Neutrophil (primary cell): Measurements from ENCODE around the gene FBN2.
"Not testable (repeated sequence)": the region's sequence is repeated elsewhere in the genome, so short reads cannot be mapped to it uniquely, and the experiment has no call there.

Experiments
- H3K27ac ChIP-seq: fragments of 200-600 bp; sonication (generic); 2 replicates; pipeline ENCODE4 v1.5.1; 2016; ENCODE audit warnings: mild to moderate bottlenecking, moderate library complexity
- H3K27me3 ChIP-seq: fragments of 200-600 bp; sonication (generic); 2 replicates; pipeline ENCODE4 v1.6.0; 2016; ENCODE audit warnings: mild to moderate bottlenecking
- H3K36me3 ChIP-seq: fragments of 200-600 bp; sonication (generic); 2 replicates; pipeline ENCODE4 v1.5.1; 2017
- H3K4me1 ChIP-seq, 2 experiments: fragments of 200-600 bp in 1 of 2; sonication (generic) in 1 of 2; 1 replicate in 1 of 2; 2 replicates in 1 of 2; pipeline versions ENCODE4 v1.5.1 to v1.6.1; 2013 to 2016; ENCODE audit warnings: low read depth in 1 of 2, low read length in 1 of 2, mild to moderate bottlenecking in 1 of 2, moderate library complexity in 1 of 2; ENCODE audit not compliant: control insufficient read depth in 1 of 2, insufficient read depth in 1 of 2
- H3K4me3 ChIP-seq, 2 experiments: fragments of 200-600 bp in 1 of 2; sonication (generic) in 1 of 2; 1 replicate in 1 of 2; 2 replicates in 1 of 2; pipeline ENCODE4 v1.5.1; 2013 to 2016; ENCODE audit warnings: low read depth in 1 of 2, low read length in 1 of 2, mild to moderate bottlenecking in 1 of 2, moderate library complexity in 1 of 2
- H3K9me3 ChIP-seq: fragments of 200-600 bp; sonication (generic); 2 replicates; pipeline ENCODE4 v1.5.1; 2016
- CTCF ChIP-seq: fragments of 200-600 bp; sonication (generic); IDR thresholded peaks from 2 replicates; pipeline ENCODE4 v1.5.1; 2016; ENCODE audit warnings: antibody characterized with exemption

Gene FBN2

GRCh38 chr5:128470663-128471062 lies 67.4 kb downstream of the FBN2 start:
- no peak overlapping the region for H3K4me3 ChIP-seq
- H3K36me3 ChIP-seq, result no peaks in the 10 kb centered on the region
- H3K4me1 ChIP-seq, result no peaks in the 10 kb centered on the region
- H3K27ac ChIP-seq, result no peak overlapping the region
- no peak for TF ChIP-seq CTCF
- H3K9me3 ChIP-seq, result no peaks in the 10 kb centered on the region
- H3K27me3 ChIP-seq, result no peaks in the 10 kb centered on the region

- Histone ChIP-seq H3K9me3 (no peaks in the 10 kb centered on the region), H3K4me3 (no peak overlapping the region), H3K27me3 (no peaks in the 10 kb centered on the region), H3K27ac (no peak overlapping the region), H3K36me3 (no peaks in the 10 kb centered on the region), H3K4me1 (no peaks in the 10 kb centered on the region)
- no peak for TF ChIP-seq CTCF
These were observed 68.1 kb downstream of the FBN2 start for GRCh38 chr5:128469912-128470311.

GRCh38 chr5:128466980-128467379 lies 71.1 kb downstream of the FBN2 start:
- no peak overlapping the region for H3K4me3 ChIP-seq
- no peaks in the 10 kb centered on the region for H3K27me3 ChIP-seq
- no peaks in the 10 kb centered on the region for H3K9me3 ChIP-seq
- no peaks in the 10 kb centered on the region for H3K4me1 ChIP-seq
- no peaks in the 10 kb centered on the region for H3K36me3 ChIP-seq
- no peak overlapping the region for H3K27ac ChIP-seq
- TF ChIP-seq CTCF, result no peak

GRCh38 chr5:128466554-128466953 lies 71.5 kb downstream of the FBN2 start:
- Histone ChIP-seq H3K27me3 (no peaks in the 10 kb centered on the region), H3K27ac (no peak overlapping the region), H3K4me1 (no peaks in the 10 kb centered on the region), H3K4me3 (no peak overlapping the region), H3K9me3 (no peaks in the 10 kb centered on the region), H3K36me3 (no peaks in the 10 kb centered on the region)
- TF ChIP-seq CTCF, result no peak

GRCh38 chr5:128464596-128464995 lies 73.4 kb downstream of the FBN2 start:
- no peak overlapping the region for H3K27ac ChIP-seq
- no peaks in the 10 kb centered on the region for H3K36me3 ChIP-seq
- H3K27me3 ChIP-seq, result no peaks in the 10 kb centered on the region
- TF ChIP-seq CTCF, result no peak
- H3K4me1 ChIP-seq, result no peaks in the 10 kb centered on the region
- H3K9me3 ChIP-seq, result no peaks in the 10 kb centered on the region
- H3K4me3 ChIP-seq, result no peak overlapping the region

GRCh38 chr5:128462330-128462729 lies 75.7 kb downstream of the FBN2 start:
- no peaks in the 10 kb centered on the region for H3K36me3 ChIP-seq
- TF ChIP-seq CTCF, result no peak
- H3K27ac ChIP-seq, result no peak overlapping the region
- H3K27me3 ChIP-seq, result no peaks in the 10 kb centered on the region
- H3K4me1 ChIP-seq, result no peaks in the 10 kb centered on the region
- H3K9me3 ChIP-seq, result no peaks in the 10 kb centered on the region
- H3K4me3 ChIP-seq, result no peak overlapping the region

GRCh38 chr5:128457147-128457915 lies 80.7 kb downstream of the FBN2 start:
- H3K4me1 ChIP-seq, result not testable (repeated sequence)

More at GRCh38 chr5:128457147-128457915, 80.7 kb downstream of the FBN2 start:
- H3K4me3 ChIP-seq, H3K36me3 ChIP-seq, H3K27me3 ChIP-seq, H3K27ac ChIP-seq, H3K9me3 ChIP-seq: not testable (repeated sequence)
